ENCODE measurements around the gene DGAT2.

DGAT2 gene, protein sequence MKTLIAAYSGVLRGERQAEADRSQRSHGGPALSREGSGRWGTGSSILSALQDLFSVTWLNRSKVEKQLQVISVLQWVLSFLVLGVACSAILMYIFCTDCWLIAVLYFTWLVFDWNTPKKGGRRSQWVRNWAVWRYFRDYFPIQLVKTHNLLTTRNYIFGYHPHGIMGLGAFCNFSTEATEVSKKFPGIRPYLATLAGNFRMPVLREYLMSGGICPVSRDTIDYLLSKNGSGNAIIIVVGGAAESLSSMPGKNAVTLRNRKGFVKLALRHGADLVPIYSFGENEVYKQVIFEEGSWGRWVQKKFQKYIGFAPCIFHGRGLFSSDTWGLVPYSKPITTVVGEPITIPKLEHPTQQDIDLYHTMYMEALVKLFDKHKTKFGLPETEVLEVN

DNA sequence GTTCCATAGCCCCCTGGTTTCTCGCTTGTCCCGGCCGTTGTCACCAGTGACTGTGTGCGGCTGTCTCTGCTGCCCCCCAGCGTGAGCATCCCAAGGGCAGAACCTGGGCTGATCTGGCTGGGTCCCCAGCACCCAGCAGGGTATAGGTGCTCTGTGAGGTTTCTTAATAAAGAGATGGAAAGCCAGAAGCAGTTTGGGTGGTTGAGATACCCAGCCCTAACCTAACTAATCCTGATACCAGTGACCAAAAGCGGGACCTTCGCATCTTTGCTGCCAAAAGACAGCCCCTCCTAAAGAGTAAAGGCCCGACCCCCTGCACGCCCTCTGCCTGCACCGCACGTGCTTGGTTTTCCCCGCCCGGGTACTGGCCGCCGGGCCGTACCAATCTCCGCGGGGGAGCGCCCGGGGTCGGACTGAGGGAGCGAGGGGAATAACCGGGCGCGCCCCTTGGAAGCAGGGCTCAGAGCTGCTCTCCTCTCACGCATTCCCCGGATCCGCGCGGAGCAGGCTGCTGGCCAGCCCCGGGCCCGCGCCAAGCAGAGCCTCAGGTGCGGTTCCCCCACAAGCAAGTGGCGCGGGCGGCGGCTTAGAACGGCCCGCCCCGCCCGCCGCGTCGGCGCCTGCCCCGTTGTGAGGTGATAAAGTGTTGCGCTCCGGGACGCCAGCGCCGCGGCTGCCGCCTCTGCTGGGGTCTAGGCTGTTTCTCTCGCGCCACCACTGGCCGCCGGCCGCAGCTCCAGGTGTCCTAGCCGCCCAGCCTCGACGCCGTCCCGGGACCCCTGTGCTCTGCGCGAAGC is at the start of gene DGAT2:
DGAT2 (plus strand) TSS at position 667 of the 797 bp plus-strand sequence. CDS start 214 bp downstream, outside the sequence.
- Histone ChIP-seq H3K36me3 (ENCODE audit: control insufficient read depth in 2 of 2, insufficient read depth in 2 of 2, low read length in 2 of 2) (no peaks in the 10 kb centered on the region), H3K27ac (ENCODE audit: low read length) (no peak within 1 kb of the TSS), H3K4me1 (ENCODE audit: control insufficient read depth, insufficient read depth, low read length) (peaks cover 18% of the 10 kb centered on the region), H3K9ac (ENCODE audit: low read length in 2 of 2) (peak within 1 kb of the TSS; percentile 36 to 61), H3K9me3 (ENCODE audit: control insufficient read depth in 2 of 2, low read length in 2 of 2) (no peaks in the 10 kb centered on the region), H3K27me3 (ENCODE audit: control insufficient read depth in 1 of 2, insufficient read depth in 2 of 2, low read length in 2 of 2) (no peaks in the 10 kb centered on the region), H3K4me3 (ENCODE audit: low read length in 2 of 2) (peak within 1 kb of the TSS; percentile 63 to 69)

DNA sequence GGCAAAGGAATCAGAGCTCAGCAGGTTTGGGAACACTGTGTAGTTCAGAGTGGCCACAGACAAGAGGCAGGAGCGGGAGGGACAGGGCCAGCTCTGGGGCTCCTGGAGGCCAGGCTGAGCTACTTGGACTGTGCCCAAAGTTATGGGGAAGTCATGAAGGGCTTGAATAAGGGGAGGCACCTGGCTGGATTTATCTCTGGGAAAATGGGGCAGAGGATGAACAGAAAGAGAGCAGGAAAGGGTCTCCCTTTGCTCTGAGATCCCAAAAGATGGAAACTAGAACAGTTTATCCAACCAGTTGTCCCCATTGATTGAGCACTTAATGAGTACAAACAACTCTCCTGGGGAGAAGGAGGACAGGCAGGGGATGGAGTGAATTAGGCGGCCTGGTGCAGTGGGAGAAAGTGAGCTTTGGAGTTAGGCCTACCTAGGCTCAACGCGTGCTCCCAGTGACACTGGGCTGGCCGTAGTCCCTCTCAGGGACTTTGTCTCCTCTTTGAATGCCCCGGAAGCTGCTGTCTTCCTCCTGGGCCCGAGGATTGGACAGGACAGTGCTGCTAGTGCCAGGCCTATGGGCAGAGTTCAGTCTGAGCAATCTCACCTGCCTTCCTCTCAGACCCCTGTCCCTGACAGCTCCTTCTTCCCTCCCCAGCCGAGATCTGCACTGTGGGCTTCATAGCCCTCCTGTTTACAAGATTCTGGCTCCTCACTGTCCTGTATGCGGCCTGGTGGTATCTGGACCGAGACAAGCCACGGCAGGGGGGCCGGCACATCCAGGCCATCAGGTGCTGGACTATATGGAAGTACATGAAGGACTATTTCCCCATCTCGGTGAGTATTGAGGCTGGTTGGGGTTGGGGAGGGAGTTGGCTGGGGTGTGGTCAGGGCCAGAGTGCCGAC is 49.0 kb upstream of the DGAT2 start:
- no peak overlapping the region for H3K4me3 ChIP-seq (ENCODE audit: low read length in 2 of 2)
- no peaks in the 10 kb centered on the region for H3K36me3 ChIP-seq (ENCODE audit: control insufficient read depth in 2 of 2, insufficient read depth in 2 of 2, low read length in 2 of 2)
- no peak overlapping the region for H3K27ac ChIP-seq (ENCODE audit: low read length)
- no peaks in the 10 kb centered on the region for H3K9me3 ChIP-seq (ENCODE audit: control insufficient read depth in 2 of 2, low read length in 2 of 2)
- H3K27me3 ChIP-seq (ENCODE audit: control insufficient read depth in 1 of 2, insufficient read depth in 2 of 2, low read length in 2 of 2), result no peaks in the 10 kb centered on the region
- no peaks in the 10 kb centered on the region for H3K4me1 ChIP-seq (ENCODE audit: control insufficient read depth, insufficient read depth, low read length)
- H3K9ac ChIP-seq (ENCODE audit: low read length in 2 of 2), result no peak overlapping the region

DNA sequence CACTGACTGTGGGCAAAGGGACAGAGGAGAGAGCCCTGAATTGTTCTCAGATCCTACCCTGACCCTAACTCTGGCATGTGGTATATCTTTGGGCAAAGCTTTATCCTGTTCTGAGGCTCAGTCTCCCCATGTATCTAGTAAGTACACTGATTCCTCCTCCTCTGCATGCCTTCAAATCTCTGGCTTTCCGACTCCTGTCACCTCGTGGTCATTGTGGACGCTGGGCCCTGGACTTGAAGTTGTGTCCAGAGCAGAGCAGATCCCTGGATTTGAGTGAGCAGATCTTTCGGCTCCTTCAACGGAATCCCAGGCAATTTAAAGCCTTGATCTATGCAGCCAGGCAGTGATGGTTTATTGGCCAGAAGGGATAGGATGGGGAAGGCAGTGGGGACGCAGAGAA is 47.9 kb upstream of the DGAT2 start:
- H3K27ac ChIP-seq (ENCODE audit: low read length), result no peak overlapping the region
- no peaks in the 10 kb centered on the region for H3K36me3 ChIP-seq (ENCODE audit: control insufficient read depth in 2 of 2, insufficient read depth in 2 of 2, low read length in 2 of 2)
- no peaks in the 10 kb centered on the region for H3K27me3 ChIP-seq (ENCODE audit: control insufficient read depth in 1 of 2, insufficient read depth in 2 of 2, low read length in 2 of 2)
- no peak overlapping the region for H3K9ac ChIP-seq (ENCODE audit: low read length in 2 of 2)
- H3K4me1 ChIP-seq (ENCODE audit: control insufficient read depth, insufficient read depth, low read length), result no peaks in the 10 kb centered on the region
- no peaks in the 10 kb centered on the region for H3K9me3 ChIP-seq (ENCODE audit: control insufficient read depth in 2 of 2, low read length in 2 of 2)
- no peak overlapping the region for H3K4me3 ChIP-seq (ENCODE audit: low read length in 2 of 2)

DNA sequence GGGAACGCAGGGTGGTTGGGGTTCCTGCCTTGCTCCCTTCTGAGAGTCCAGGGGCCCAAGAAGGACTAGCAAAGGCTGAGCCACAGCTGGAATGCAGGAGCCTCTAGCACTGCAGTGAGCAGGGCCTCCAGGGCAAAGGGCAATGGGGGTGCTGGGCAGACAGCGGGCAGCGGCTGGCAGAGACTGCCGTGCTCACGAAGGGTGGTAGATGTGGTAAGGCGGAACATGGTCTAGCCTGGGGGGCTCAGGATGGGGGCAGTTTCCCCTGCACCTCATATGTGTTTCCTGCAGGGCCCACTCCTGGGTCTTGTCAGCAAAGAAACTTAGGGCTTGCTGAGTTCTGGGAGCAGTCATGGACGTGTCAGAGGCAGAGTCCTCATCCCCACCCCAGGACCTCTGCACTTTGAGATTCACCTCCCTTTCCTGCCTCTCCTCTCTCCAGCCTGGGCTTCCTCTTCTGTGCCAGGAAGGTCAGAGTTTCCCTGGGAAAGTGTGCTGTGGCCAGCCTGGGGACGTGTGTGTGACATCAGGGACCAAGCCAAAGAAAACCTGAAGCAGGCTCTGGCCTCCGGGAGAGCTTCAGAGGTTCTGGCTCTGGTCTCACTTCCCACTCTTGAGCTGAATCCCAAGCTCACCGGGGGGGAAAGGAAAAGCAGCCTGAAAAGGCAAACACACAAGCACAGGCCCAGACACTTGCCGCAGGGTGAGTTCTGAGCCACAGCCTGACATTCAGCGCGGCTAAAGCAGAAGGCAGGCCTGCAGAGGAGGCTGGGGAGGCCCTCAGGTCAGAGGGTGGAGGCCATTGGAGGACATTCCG is 46.5 kb upstream of the DGAT2 start:
- no peaks in the 10 kb centered on the region for H3K27me3 ChIP-seq (ENCODE audit: control insufficient read depth in 1 of 2, insufficient read depth in 2 of 2, low read length in 2 of 2)
- H3K4me1 ChIP-seq (ENCODE audit: control insufficient read depth, insufficient read depth, low read length), result no peaks in the 10 kb centered on the region
- no peaks in the 10 kb centered on the region for H3K9me3 ChIP-seq (ENCODE audit: control insufficient read depth in 2 of 2, low read length in 2 of 2)
- no peak overlapping the region for H3K27ac ChIP-seq (ENCODE audit: low read length)
- no peak overlapping the region for H3K4me3 ChIP-seq (ENCODE audit: low read length in 2 of 2)
- no peak overlapping the region for H3K9ac ChIP-seq (ENCODE audit: low read length in 2 of 2)
- H3K36me3 ChIP-seq (ENCODE audit: control insufficient read depth in 2 of 2, insufficient read depth in 2 of 2, low read length in 2 of 2), result no peaks in the 10 kb centered on the region

DNA sequence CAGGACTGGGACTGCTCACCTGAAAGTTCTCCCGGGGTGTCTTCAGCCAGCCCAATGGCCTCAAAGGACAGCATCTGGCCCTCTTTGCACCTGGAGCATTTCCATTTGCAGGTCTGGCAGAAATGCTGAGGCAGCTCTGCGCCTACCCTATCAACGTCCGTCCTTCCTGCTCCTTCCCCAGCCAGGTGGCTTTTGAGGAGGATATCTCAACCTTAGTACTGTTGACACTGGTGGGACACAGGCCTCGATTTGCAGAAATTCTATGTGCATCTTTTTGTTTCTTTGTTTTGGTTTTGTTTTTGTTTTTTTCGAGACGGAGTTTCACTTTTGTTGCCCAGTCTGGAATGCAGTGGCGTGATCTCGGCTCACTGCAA is 45.9 kb upstream of the DGAT2 start:
- Histone ChIP-seq H3K27me3 (ENCODE audit: control insufficient read depth in 1 of 2, insufficient read depth in 2 of 2, low read length in 2 of 2) (no peaks in the 10 kb centered on the region), H3K4me1 (ENCODE audit: control insufficient read depth, insufficient read depth, low read length) (no peaks in the 10 kb centered on the region), H3K36me3 (ENCODE audit: control insufficient read depth in 2 of 2, insufficient read depth in 2 of 2, low read length in 2 of 2) (no peaks in the 10 kb centered on the region), H3K4me3 (ENCODE audit: low read length in 2 of 2) (no peak overlapping the region), H3K9ac (ENCODE audit: low read length in 2 of 2) (no peak overlapping the region), H3K27ac (ENCODE audit: low read length) (no peak overlapping the region), H3K9me3 (ENCODE audit: control insufficient read depth in 2 of 2, low read length in 2 of 2) (no peaks in the 10 kb centered on the region)

DNA sequence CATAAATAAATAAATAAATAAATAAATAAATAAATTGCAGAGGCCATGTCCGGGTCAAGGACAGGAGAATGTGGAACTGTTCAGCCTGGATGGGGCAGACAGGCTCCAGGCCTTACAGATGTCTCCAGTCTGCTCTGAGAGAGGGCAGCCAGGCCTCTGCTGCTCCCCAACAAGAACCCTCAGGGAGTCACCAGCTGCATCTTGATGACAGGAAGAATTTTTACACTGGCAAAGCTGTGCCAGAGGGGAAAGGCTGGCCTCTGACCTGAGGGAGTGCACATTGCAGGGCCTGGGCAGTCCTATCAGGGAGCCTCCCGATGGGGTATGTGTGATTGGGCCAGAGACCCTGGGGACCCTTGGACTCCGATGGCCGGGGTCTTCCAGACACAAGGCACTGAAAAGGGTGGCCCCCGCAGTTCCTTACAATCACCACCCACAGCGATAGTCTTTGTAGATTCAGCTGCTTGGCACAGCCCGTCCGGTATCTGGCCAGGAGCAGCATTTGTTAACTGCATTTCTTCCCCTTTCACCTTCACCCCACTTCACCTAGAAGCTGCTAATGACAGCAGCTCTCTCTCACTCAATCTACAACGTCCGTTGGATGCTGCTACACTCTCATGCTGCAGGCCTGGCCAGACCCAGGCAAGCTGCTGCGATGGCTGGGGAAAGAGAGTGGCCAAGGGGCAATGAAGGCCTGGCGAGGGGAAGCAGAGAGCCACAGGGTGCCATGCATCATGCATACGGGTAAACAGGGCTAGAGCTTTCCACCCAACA is 42.8 kb upstream of the DGAT2 start:
- no peak overlapping the region for H3K27ac ChIP-seq (ENCODE audit: low read length)
- no peaks in the 10 kb centered on the region for H3K9me3 ChIP-seq (ENCODE audit: control insufficient read depth in 2 of 2, low read length in 2 of 2)
- no peak overlapping the region for H3K9ac ChIP-seq (ENCODE audit: low read length in 2 of 2)
- H3K4me1 ChIP-seq (ENCODE audit: control insufficient read depth, insufficient read depth, low read length), result no peaks in the 10 kb centered on the region
- H3K27me3 ChIP-seq (ENCODE audit: control insufficient read depth in 1 of 2, insufficient read depth in 2 of 2, low read length in 2 of 2), result no peaks in the 10 kb centered on the region
- H3K4me3 ChIP-seq (ENCODE audit: low read length in 2 of 2), result no peak overlapping the region
- no peaks in the 10 kb centered on the region for H3K36me3 ChIP-seq (ENCODE audit: control insufficient read depth in 2 of 2, insufficient read depth in 2 of 2, low read length in 2 of 2)

DNA sequence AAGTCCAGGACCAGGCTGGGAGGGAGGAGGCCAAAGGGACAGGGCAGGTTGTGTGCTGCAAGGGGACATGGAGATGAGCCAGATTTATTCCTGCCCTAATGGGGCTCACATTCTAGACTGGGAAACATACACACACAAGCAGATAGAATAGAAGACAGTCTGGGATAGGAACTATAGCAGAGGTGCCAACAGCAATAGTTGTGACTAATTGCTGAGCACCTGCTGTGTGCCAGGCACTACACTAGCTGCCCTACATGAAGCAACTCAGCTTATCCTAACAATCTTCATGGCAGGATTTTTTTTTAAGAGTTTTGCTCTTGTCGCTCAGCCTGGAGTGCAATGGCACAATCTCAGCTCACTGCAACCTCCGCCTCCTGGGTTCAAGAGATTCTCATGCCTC is 39.6 kb upstream of the DGAT2 start:
- Histone ChIP-seq H3K27me3 (ENCODE audit: control insufficient read depth in 1 of 2, insufficient read depth in 2 of 2, low read length in 2 of 2) (no peaks in the 10 kb centered on the region), H3K27ac (ENCODE audit: low read length) (no peak overlapping the region), H3K4me1 (ENCODE audit: control insufficient read depth, insufficient read depth, low read length) (peaks cover 8% of the 10 kb centered on the region), H3K36me3 (ENCODE audit: control insufficient read depth in 2 of 2, insufficient read depth in 2 of 2, low read length in 2 of 2) (no peaks in the 10 kb centered on the region), H3K9ac (ENCODE audit: low read length in 2 of 2) (no peak overlapping the region), H3K9me3 (ENCODE audit: control insufficient read depth in 2 of 2, low read length in 2 of 2) (no peaks in the 10 kb centered on the region), H3K4me3 (ENCODE audit: low read length in 2 of 2) (no peak overlapping the region)

DNA sequence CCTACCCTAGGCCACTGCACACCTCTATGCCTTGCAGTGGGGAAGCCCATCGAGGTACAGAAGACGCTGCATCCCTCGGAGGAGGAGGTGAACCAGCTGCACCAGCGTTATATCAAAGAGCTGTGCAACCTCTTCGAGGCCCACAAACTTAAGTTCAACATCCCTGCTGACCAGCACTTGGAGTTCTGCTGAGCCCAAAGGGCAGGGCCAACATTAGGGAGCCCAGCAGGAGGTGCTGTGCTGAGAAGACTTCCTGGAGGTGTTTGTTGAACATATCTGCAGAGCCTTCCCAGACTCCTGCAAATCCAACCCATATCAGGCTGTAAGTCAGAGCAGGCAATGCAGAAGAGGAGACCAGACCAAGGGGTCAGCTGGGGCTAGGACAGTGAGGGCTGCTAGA is 37.5 kb upstream of the DGAT2 start:
- Histone ChIP-seq H3K9me3 (ENCODE audit: control insufficient read depth in 2 of 2, low read length in 2 of 2) (no peaks in the 10 kb centered on the region), H3K4me1 (ENCODE audit: control insufficient read depth, insufficient read depth, low read length) (peaks cover 10% of the 10 kb centered on the region), H3K27ac (ENCODE audit: low read length) (no peak overlapping the region), H3K36me3 (ENCODE audit: control insufficient read depth in 2 of 2, insufficient read depth in 2 of 2, low read length in 2 of 2) (no peaks in the 10 kb centered on the region), H3K4me3 (ENCODE audit: low read length in 2 of 2) (no peak overlapping the region), H3K27me3 (ENCODE audit: control insufficient read depth in 1 of 2, insufficient read depth in 2 of 2, low read length in 2 of 2) (no peaks in the 10 kb centered on the region), H3K9ac (ENCODE audit: low read length in 2 of 2) (no peak overlapping the region)

DNA sequence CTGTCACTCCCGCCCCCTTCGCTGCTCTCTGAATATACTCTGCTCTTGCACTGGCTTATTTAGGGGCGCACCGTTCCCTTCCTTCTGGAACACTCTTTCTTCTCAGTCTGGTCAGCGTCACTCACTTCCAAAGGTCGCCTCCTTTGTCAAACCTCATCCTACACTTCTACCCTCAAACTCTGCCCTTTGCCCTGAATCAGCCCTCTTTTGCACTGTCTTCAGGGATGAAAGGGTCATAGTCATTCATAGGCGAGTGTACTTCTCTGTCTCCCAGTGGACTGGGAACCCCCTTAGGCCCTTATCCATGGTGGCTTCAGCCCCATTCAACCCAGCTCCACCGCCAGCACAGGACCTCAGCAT is 35.5 kb upstream of the DGAT2 start:
- H3K4me3 ChIP-seq (ENCODE audit: low read length in 2 of 2), result no peak overlapping the region
- H3K27me3 ChIP-seq (ENCODE audit: control insufficient read depth in 1 of 2, insufficient read depth in 2 of 2, low read length in 2 of 2), result no peaks in the 10 kb centered on the region
- H3K9ac ChIP-seq (ENCODE audit: low read length in 2 of 2), result no peak overlapping the region

More for the DNA sequence above, 35.5 kb upstream of the DGAT2 start:
- peaks cover 10% of the 10 kb centered on the region for H3K4me1 ChIP-seq (ENCODE audit: control insufficient read depth, insufficient read depth, low read length)
- H3K27ac ChIP-seq (ENCODE audit: low read length), result no peak overlapping the region
- no peaks in the 10 kb centered on the region for H3K9me3 ChIP-seq (ENCODE audit: control insufficient read depth in 2 of 2, low read length in 2 of 2)
- H3K36me3 ChIP-seq (ENCODE audit: control insufficient read depth in 2 of 2, insufficient read depth in 2 of 2, low read length in 2 of 2), result no peaks in the 10 kb centered on the region
